GM18909 (cell line): ENCODE measurements around the gene OR9Q1.

ENCODE experiments used
- ATAC-seq: cut with Tn5 transposase; IDR thresholded peaks from one replicate; pipeline ENCODE4 v1.9.1; 2021; ENCODE audit warnings: mild to moderate bottlenecking; ENCODE audit not compliant: unreplicated experiment, poor library complexity

Gene OR9Q1

GRCh38 chr11:58028687-58029411, 5.2 kb downstream of the OR9Q1 start:
- ATAC-seq, result no peak

DNA sequence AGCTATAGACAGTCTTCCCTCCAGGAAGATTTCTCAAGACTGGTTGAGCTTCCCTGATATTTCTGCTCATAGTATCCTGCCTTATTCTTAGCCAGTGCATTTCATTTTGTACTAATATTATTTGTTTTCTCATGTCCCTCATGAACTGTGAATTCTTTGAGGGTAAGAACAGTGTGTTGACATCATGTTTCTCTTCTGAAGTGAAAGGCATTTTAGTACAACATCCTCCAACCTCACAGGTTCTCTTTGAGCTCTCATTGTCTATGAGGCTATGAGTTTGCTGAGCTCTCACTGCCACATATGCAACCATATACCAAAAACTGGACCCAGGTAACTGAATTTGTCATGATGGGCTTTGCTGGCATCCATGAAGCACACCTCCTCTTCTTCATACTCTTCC, 7.0 kb downstream of the OR9Q1 start, which contains the start of gene OR6Q1:
TSS of gene OR6Q1 (plus strand) at position 301 of the 400 bp plus-strand sequence. CDS start at position 301, 0 bp downstream.
- no peak for ATAC-seq

- no peak for ATAC-seq
These were observed 10.8 kb downstream of the OR9Q1 start for GRCh38 chr11:58034471-58034870.

GRCh38 chr11:58039589-58039988, 15.9 kb downstream of the OR9Q1 start:
- no peak for ATAC-seq

- ATAC-seq, result no peak
These were observed 19.7 kb downstream of the OR9Q1 start for GRCh38 chr11:58043379-58043778.

DNA sequence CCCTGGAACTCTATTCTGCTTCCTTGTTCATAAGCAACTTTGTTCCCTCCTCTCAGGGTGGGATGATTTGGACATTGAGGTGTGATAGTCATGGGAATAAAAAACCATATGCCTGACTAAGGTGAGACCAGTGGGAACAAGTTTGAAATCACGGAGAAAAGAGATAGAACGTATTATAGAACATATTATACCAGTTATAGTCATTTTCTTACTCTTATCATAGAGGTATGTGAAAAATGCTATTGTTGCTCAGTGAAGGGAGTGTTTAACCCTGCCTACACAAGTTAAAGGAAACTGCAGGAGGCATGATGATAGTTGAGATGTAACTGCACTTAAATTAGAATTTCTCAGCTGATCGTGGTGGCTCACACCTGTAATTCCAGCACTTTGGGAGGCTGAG, 22.6 kb downstream of the OR9Q1 start:
- ATAC-seq, result no peak

GRCh38 chr11:58047818-58048217, 24.1 kb downstream of the OR9Q1 start:
- ATAC-seq, result no peak

DNA sequence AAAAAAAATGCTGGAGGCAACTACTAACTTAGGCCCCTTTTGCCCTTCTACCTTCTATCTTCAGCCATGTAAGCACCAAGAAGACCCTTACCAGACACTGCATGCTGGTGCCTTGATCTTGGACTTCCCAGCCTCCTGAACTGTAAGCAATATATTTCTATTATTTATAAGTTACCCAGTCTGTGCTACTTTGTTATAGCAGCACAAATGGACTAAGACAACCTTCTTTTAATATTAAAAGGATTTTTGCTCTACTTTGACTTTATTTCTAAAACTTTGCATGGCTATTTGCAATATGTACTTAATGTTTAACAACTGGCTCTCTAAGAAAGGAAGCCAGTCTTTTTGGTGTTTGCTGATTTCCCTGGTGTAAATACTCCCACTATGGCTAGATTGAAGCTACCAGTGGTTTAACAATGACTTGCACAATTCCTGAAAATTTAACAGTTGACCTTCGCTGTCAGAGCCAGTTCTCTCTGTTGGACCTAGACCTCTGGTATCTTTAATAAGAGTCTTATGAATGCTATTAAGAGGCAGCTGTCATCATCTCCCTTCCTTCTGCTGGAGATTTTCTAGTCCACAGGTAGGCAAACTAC, 32.2 kb downstream of the OR9Q1 start:
- ATAC-seq, result no peak

GRCh38 chr11:58057481-58057880, 33.8 kb downstream of the OR9Q1 start:
- no peak for ATAC-seq

GRCh38 chr11:58058276-58059006, 34.8 kb downstream of the OR9Q1 start:
- ATAC-seq, result no peak

GRCh38 chr11:58059007-58059350, 35.3 kb downstream of the OR9Q1 start:
- no peak for ATAC-seq

DNA sequence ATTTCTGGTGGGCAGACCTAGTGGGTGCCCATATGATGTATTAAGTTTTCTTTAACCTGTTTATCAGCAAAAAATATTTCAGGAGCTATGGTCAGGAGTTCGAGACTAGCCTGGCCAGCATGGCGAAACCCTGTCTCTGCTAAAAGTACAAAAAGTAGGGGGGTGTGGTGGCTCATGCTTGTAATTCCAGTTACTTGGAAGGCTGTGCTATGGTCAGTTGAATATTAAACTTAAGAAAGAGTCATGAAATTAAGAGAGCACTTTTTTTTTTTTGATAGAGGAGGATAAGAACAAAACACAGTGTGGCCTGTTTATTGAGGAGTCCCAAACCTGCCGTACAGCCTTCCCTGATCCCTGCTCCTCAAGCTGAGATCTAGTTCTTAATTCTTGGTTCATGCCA, 36.9 kb downstream of the OR9Q1 start:
- no peak for ATAC-seq

DNA sequence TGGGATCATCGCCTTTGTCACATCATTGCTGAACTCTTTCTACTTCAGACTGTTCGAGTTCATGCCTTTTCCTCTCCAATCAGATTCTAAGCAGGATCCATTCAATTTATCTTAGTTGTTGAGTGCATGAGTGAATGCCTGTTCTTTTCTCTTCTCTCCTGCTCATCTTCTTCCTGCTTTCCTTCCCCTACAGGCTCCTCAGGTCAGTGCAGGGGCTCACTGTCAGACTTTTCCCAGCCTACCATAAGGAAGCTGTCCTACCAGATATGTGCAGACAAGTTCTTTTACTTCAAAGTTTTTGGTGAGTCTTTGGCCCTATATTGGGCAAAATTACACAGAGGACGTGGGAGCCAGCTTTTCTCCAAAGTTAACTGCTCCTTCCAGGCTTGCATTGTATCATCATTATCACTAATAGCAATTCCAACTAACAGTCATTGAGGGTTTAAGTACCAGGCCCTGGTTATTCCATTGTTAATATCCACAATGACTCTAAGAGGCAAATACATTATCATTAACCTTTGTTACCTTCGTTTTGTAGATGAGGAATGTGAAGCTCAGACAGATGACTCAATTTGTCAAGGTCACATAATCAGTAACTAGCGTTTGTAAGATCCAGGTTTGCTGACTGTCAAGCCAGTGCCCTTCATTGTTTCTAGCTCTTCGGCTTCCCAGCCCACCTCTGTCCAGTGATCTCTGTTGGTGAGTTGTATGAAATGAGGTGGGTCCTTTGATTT, 37.4 kb downstream of the OR9Q1 start:
- ATAC-seq, result no peak

GRCh38 chr11:58061813-58062212, 38.1 kb downstream of the OR9Q1 start:
- ATAC-seq, result no peak

- no peak for ATAC-seq
These were observed 44.0 kb downstream of the OR9Q1 start for GRCh38 chr11:58067685-58068084.

DNA sequence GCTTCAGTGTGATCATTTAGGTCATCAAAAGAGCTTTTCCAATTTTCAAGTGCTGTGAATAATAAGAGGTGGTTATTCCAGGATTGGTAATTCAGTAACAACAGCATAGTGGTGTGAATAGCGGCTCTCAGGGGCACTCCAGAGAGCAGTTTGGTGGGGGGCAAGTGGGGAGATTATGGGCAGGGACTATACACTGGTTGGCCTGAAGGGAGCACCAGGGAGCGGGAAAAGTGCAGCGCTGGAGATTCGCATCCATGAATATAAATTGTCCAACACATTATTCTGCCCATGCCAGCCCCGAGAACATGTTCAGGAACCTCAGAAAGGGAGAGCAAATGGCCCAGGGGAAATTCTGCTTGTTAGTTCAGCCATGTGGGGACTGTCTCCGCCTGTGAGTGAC, 45.0 kb downstream of the OR9Q1 start:
- no peak for ATAC-seq

GRCh38 chr11:58070585-58070984, 46.9 kb downstream of the OR9Q1 start:
- no peak for ATAC-seq

DNA sequence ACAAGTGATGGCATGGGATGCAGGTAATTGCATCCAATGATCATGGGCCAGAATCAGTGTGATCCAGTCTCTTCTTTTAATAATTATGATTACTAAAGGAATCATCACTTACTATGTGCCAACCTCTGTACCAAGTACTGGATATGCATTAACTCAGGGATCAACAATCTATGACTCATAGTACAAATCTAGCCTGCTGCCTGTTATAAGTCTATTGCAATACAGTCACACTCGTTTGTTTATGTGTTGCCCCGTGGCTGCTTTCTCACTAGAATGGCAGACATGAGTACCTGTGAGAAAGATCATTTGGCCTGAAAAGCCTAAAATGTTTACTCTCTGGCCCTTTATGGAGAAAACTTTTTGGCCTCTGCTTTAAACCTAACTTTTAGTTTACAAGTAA, 52.1 kb downstream of the OR9Q1 start:
- ATAC-seq, result no peak

DNA sequence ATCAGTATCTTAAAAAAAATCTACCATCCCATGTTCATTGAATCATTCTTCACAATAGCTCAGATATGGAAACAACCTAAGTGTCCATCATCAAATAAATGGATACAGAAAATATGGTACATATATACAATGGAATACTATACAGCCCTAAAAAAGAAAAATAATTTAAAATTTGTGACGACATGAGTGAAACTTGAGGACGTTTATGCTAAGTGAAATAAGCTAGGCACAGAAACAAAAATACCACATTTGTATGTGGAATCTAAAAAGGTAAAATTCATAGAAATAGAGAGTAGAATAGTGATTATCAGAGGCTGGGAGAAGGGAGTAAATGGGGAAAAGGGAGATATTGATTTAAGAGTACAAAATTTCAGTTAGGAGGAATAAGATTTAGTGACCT, 62.8 kb downstream of the OR9Q1 start:
- no peak for ATAC-seq

- ATAC-seq, result no peak
These were observed 73.8 kb downstream of the OR9Q1 start for GRCh38 chr11:58097437-58097836.

DNA sequence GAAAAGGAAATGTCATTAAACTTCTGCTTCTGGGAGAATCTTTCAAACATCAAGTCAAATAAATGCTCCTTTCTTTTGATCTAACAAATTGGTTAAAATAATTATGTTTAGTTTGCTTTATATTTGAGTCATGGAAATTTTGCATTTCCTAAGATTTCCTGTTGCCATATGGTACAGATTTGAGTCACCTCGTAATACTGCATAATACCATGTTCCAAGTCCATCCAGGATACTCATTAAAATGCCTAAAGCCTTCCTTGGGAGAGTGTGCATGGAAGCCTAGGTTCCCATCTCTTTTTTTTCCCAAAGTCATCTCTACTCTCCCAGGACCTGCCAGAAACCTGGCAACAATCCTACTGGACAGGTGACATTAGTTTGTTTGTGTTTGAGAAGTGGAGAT, 97.4 kb downstream of the OR9Q1 start:
- no peak for ATAC-seq
